ENCODE measurements around the gene RBM38.

The RBM38 gene

GRCh38 chr20:57439993-57440392, 48.8 kb downstream of the RBM38 start:
- DNase-seq, result no peak

GRCh38 chr20:57440678-57441509, 49.7 kb downstream of the RBM38 start:
- no peak for DNase-seq

GRCh38 chr20:57441510-57442154, 50.4 kb downstream of the RBM38 start:
- DNase-seq, result no peak

- no peak for DNase-seq
These were observed 51.1 kb downstream of the RBM38 start for GRCh38 chr20:57442158-57442887.

- DNase-seq, result no peak
These were observed 51.7 kb downstream of the RBM38 start for GRCh38 chr20:57442888-57443239.

GRCh38 chr20:57443349-57444265, 52.4 kb downstream of the RBM38 start:
- DNase-seq, result no peak

GRCh38 chr20:57444394-57445048, 53.3 kb downstream of the RBM38 start:
- no peak for DNase-seq

GRCh38 chr20:57445298-57445697, 54.1 kb downstream of the RBM38 start:
- DNase-seq, result no peak

GRCh38 chr20:57445774-57446173, 54.6 kb downstream of the RBM38 start:
- no peak for DNase-seq

- no peak for DNase-seq
These were observed 57.7 kb downstream of the RBM38 start for GRCh38 chr20:57448764-57449354.

- no peak for DNase-seq
These were observed 58.5 kb downstream of the RBM38 start for GRCh38 chr20:57449398-57450354.

GRCh38 chr20:57450419-57450818, 59.2 kb downstream of the RBM38 start:
- no peak for DNase-seq

- no peak for DNase-seq
These were observed 59.7 kb downstream of the RBM38 start for GRCh38 chr20:57450931-57451330.

- DNase-seq, result no peak
These were observed 60.2 kb downstream of the RBM38 start for GRCh38 chr20:57451431-57451794.

- no peak for DNase-seq
These were observed 60.8 kb downstream of the RBM38 start for GRCh38 chr20:57451795-57452661.

- no peak for DNase-seq
These were observed 64.2 kb downstream of the RBM38 start for GRCh38 chr20:57455386-57455785.

- DNase-seq, result no peak
These were observed 64.9 kb downstream of the RBM38 start for GRCh38 chr20:57456116-57456515.

GRCh38 chr20:57457243-57458095, 66.3 kb downstream of the RBM38 start:
- no peak for DNase-seq
